Cerebellar cortex (tissue), 1 donor: ENCODE data around the gene HNF4A.
"Not testable (repeated sequence)": the region's sequence is repeated elsewhere in the genome, so short reads cannot be mapped to it uniquely, and the experiment has no call there.

ENCODE experiments used
- DNase-seq: peaks from one replicate; pipeline ENCODE4 v3.0.0-alpha.2; 2015; ENCODE audit warnings: low spot score

The HNF4A gene

GRCh38 chr20:44345941-44346340 lies 9.6 kb upstream of the HNF4A start:
- DNase-seq: not testable (repeated sequence)

DNA sequence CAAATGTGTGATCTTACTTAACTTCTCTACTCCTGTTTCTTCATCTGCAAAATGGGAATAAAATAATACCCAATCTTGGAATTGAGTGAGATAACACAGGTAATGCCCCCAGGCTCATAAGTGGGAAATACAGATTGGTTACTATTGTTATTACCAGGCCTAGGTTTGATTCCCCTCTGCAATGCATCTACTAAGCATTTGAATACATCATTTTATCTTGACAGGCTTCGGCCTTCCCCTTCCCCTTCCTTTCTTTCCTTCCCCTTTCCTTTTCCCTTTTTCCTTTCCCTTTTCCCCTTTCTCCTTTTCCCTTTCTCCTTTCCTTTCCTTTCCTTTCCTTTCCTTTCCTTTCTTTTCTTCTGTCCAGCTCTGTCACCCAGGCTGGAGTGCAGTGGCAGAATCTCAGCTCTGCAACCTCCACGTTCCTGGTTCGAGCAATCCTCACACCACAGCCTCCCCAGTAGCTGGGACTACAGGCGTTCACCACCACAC lies 7.3 kb upstream of the HNF4A start:
- DNase-seq: no peak

DNA sequence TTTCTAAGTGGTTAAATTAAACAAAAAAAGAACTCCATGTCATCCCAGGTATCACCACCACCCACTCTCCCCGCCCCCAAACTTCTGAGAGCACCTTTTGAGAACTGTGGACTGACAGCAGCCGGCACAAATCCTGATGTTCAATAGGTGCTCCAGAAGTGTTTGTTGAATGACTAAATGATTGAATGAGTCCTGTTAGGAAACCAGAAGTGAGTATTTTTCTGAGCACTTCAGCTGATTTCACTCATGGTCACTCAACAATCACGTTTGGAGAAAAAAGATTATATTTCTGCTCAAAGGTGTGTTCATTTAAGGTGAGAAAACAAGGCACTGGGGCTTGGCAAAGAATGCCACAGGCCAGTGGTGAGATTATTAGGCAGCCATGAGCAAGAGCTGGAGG lies 6.2 kb upstream of the HNF4A start:
- DNase-seq: no peak

- DNase-seq: no peak
Measured at GRCh38 chr20:44350567-44350966, 4.9 kb upstream of the HNF4A start.

DNA sequence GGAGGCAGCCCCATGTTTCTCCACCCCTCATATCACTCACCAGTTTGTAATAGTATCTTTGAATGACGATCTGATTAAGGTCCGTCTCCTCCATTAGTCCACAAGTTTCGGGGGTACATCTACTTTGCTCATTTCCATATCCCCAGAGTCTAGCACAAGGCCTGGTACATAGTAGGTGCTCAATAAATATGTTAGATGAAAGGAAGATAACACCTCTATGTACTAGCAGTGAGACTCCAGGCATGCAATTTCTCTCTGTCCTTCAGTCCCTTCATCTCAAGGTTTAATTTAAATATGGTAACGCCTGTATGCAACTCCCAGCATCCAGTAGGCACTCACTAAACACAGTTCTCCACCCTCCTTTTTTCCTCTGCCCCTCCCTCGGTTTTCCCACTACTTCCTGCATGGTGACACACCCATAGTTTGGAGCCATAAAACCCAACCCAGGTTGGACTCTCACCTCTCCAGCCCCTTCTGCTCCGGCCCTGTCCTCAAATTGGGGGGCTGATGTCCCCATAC lies 461 bp upstream of the HNF4A start:
- DNase-seq: no peak

DNA sequence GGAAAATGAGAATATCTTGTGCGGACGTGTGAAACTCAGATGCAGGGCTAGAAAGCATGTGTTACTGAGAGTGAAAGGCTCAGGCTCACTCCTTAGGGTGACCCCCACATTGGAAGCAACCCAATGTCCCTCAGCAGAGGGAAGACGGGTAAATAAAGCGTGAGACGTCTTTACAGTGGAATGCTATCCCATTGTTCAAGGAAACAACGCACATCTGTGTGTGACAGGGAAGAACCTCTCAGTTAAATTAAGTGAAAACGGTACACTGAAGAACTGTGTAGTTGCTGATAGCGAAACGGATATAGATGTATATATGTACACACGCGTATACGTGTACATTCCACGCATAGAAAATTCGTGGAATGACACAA lies 839 bp downstream of the HNF4A start:
- DNase-seq: no peak

GRCh38 chr20:44357020-44357419 lies 1.5 kb downstream of the HNF4A start:
- no peak for DNase-seq

GRCh38 chr20:44357555-44358125 lies 2.1 kb downstream of the HNF4A start:
- DNase-seq: no peak

- DNase-seq: no peak
Measured at GRCh38 chr20:44358776-44359175, 3.3 kb downstream of the HNF4A start.

DNA sequence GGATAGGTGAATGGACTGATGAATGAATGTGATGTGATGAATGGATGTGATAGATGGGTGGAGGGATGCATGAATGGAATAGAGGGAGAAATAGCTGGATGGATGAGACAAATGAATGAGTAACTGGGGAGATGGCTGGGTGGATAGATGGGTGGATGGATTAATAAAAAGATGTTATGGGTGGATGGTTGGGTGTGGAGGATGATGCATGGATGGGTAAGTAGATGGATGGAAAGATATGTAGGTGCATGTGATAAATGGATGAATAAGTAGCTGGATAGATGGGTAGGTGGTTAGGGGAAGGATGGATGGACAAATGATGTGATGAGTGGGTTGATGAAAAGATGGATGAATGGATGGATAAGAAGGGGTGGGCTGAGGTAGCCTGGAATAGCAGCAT lies 4.7 kb downstream of the HNF4A start:
- no peak for DNase-seq

- DNase-seq: no peak
Measured at GRCh38 chr20:44361021-44361420, 5.5 kb downstream of the HNF4A start.

GRCh38 chr20:44362466-44362940 lies 7.0 kb downstream of the HNF4A start:
- no peak for DNase-seq

DNA sequence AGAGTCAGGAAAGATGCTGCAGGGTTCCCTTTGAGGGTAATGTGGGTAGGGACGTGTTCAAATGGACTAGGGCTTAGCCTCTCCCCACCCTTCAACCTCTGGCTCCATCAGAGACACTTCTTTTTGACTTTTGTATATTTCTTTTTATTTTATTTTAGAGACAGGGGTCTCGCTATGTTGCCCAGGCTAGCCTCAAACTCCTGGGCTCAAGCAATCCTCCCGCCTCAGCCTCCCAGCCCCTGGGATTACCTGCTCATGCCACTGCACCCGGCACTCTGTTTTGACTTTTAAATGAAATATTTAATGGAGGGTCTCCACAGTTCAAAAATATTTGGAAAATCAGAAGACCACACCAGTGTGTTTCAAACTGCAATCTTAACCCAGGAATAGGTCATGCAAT lies 8.6 kb downstream of the HNF4A start:
- DNase-seq: no peak

DNA sequence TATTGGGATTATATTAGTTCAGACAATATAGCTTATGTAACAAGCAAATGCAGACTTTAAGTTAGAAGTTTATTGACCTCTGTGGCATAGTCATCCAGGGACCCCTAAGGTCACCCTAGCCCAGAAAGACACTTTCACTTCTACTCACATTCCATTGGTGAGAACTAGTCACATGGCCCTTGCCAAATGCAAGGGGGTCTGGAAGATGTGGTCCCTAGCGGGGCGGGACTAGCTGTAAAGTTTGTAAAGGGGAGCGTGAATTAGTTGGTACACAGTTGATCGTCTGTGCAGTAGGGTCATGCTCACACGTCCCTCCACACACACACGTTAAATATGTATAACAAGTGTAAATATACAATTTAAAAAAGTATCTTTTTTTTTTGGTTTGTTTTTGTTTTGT lies 9.3 kb downstream of the HNF4A start:
- no peak for DNase-seq

DNA sequence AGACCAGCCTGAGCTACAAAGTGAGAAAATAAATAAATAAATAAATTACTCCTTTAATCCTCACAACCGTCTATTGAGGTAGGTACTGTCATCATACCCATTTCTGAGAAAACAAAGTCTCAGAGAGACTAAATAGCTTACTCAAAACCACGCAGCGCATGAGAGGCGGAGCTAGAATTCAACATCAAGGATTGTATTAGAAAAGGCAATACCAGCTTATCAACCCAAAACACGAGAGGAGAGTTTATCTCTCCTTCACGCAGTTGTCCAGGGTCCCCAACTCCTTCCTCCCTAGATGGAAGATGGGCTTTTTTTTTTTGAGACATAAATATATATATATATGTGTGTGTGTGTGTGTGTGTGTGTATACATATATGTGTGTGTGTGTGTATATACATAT lies 12.2 kb downstream of the HNF4A start:
- DNase-seq: no peak

DNA sequence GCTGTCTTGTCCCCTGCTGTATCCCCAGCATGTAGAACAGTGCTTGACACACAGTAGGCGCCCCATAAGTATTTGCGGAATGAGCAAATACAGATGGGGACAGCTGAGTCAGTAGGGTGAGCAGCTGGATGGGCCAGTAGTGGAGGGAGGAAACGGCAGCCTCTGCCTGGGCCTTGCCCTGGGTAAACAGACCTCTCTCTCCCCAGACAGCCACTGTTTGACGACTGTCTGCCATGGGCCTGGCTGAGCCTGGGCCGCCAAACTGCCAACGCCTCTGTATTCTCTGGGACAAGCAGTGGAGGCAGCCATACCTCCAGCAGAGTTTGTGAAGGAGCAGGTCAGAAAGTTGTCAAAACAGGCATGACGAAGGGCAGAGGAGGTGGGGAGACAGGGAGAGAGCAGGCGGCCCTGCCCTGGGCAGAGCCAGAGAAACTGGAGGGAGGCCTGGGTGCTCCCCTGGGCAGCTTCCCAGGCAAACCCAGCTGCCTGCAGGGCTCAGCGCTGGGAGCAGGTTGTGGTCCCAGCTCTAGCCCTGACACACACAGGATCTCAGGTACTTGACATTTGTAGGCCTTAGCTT lies 15.2 kb downstream of the HNF4A start:
- DNase-seq: no peak

GRCh38 chr20:44382641-44383040 lies 27.1 kb downstream of the HNF4A start:
- DNase-seq: no peak

- peak; percentile 77 for DNase-seq
Measured at GRCh38 chr20:44384423-44385027, 29.0 kb downstream of the HNF4A start.

DNA sequence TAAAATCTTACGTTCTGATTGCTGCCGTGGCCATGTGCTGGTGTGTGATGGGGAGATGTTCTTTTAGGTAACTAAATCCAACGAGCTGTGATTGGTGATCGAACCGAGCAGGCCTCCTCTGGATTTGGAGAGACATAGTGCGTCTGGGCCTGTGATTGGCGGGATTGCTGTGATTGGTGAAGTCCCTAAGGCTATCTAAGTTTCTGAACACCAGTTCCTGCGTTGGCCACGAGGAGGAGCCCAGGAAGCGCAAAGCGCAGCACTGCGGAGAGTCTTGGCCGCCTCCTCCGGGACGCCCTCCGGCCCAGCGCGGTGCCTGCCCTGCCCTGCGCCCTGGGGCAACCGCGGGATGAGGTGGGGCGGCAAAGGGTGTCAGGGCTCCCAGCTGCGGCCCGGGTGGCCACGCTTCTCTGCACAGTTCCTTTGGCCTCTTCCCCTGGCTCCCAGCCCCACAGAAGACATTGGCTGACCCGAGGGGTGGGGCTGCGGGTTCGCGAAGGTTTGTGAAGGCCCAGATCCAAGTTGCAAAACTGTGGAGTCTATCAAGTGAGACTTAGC lies 33.0 kb downstream of the HNF4A start:
- peak; percentile 54 for DNase-seq

GRCh38 chr20:44389871-44390270 lies 34.4 kb downstream of the HNF4A start:
- DNase-seq: no peak

GRCh38 chr20:44390280-44390679 lies 34.8 kb downstream of the HNF4A start:
- DNase-seq: no peak

DNA sequence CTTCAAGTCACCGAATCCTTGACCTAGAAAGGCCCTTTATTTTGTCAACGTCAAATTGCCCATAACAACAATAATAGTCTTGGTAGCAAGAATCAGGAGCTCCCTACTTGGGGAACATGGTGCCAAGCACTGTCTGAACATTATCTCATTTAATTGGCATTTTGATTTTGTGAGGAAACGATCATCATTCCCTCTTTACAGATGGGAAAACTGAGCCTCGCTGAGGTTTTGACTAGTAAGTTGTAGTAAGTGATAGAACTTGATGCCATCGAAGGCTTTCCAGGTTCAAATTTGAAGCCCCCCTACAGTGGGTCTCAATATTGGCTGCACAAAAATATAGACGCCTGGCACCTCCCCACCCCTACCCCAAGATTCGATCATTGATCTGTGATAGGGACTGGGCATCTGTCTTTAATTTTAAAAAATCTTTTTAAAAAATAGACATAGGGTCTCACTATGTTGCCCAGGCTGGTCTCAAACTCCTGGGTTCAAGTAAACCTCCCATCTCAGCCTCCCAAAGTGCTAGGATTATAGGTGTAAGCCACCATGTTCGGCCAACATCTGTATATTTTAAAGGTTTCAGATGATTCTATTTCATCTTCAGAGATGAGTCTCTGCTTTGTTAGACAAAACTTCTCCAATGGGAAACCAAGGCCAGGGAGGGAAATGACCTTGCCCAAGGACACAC lies 36.7 kb downstream of the HNF4A start:
- DNase-seq: no peak
